GM20000 (cell line): Measurements from ENCODE around the gene ZDHHC18.
"Not testable (repeated sequence)": the region's sequence is repeated elsewhere in the genome, so short reads cannot be mapped to it uniquely, and the experiment has no call there.

Experiments
- DNase-seq: peaks from one replicate; pipeline ENCODE4 v3.0.0; 2012; ENCODE audit warnings: low spot score
- CTCF ChIP-seq: IDR thresholded peaks from 2 replicates; pipeline ENCODE4 v1.5.1; 2012; ENCODE audit warnings: mild to moderate bottlenecking, control low read depth; ENCODE audit errors: extremely low read depth, missing control alignments

ZDHHC18 gene

DNA sequence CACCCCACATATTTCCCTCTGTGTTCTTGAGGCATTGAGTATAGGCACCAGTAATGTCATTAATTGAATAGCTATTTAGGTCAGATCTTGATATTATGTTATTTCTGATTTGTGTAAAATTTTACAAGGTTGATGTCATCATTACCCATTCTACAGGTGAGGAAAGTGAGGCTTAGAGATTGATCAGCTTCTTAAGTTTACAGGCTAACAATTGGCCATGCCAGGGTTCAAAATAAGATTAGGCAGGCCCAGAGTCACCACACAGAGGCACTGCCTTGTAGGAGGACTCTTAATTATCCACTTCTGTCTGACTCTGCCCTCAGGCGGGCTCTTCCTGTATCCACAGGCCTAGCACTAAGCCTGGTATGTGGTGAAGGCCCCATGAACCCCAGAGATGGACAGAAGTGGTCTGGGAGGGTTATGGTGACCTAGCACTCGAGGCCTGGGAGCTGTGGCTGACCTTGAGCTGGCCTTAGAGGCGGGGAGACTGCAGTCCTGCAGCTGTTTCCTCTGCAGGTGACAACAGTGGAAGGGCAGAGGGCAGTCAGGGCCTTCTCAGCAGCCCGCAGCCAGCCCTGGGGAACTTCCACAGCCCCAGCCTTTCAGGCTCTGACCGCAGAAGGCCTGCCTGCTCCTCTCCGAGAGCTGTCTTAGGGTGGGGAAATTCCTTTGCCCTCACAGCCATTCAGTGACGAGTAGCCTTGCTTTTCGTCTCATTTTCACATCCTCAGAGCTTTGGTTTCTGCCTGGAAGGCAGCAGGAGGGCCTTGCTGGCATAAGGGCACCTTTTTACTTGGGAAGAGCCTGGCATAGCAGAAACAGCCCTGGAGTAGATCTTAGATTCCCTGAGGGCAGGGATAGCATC lies 12.2 kb downstream of the ZDHHC18 start:
- DNase-seq = peak; percentile 84
- TF ChIP-seq CTCF = no peak

- DNase-seq = no peak
- TF ChIP-seq CTCF = no peak
Observed at GRCh38 chr1:26839339-26839722, 12.8 kb downstream of the ZDHHC18 start.

DNA sequence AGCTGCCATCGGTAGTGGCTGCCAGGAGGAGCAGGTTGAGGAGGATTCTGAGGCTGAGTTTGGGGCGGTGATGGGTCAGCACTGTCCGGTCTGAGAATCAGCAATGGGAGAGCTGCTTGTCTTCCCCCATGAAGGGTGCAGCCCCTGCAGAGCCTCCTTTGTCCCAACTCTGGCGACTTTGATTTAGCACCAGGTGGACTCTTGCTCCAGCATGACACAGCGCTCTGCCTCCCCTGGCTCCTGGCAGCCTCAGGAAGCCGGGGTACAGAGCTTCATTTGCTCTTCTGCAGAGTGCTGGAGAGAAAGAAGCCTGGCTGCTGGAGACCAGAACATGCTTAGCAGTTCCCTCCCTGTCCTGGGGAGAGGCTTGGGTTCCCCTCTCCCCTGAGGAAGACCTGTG lies 13.3 kb downstream of the ZDHHC18 start:
- no peak for TF ChIP-seq CTCF
- DNase-seq = no peak

DNA sequence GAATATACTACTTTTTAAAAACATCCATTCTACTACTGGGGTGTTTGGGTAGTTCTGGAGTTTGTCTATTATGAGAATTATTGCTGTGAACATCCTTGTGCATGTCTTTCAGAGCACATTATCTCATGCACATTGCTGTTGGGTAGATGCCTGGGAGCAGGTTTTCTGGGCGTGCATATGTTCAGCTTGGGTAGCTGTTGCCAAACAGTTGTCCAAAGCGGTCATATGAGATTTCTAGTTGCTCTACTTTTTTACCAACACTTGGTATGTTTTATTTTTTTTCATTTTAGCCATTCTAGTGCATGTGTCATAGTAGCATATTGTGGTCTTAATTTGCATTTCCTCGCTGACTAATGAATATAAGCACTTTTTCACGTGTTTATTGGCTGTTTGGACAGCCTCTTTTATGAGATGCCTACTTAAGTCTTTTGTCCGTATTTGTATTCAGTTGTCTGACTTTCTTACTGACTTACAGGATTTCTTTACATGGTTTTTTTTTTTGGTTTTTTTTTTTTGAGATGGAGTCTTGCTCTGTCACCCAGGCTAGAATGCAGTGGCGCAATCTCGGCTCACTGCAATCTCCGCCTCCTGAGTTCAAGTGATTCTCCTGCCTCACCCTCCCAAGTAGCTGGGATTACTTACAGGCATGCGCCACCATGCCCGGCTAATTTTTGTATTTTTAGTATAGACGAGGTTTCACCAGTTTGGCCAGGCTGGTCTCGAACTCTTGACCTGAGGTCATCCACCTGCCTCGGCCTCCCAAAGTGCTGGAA lies 18.1 kb downstream of the ZDHHC18 start:
- no peak for DNase-seq
- TF ChIP-seq CTCF = no peak

- DNase-seq = not testable (repeated sequence)
Observed at GRCh38 chr1:26847826-26848225, 21.3 kb downstream of the ZDHHC18 start.

- no peak for TF ChIP-seq CTCF
- no peak for DNase-seq
Observed at GRCh38 chr1:26848499-26848898, 22.0 kb downstream of the ZDHHC18 start.

- TF ChIP-seq CTCF = no peak
- no peak for DNase-seq
Observed at GRCh38 chr1:26848941-26849774, 22.7 kb downstream of the ZDHHC18 start.
